ENCODE measurements around the gene MAPRE3. TPM values are rescaled to one million over a fixed set of nuclear protein-coding genes. Genes with fewer than 3 reads are reported as not detected.

Gene MAPRE3
- total and polyA plus RNA-seq, 2 donors (not counting 3 experiments of a cell fraction or from before 2014, with no cell fraction given) = 4.4 to 6.1 TPM

DNA sequence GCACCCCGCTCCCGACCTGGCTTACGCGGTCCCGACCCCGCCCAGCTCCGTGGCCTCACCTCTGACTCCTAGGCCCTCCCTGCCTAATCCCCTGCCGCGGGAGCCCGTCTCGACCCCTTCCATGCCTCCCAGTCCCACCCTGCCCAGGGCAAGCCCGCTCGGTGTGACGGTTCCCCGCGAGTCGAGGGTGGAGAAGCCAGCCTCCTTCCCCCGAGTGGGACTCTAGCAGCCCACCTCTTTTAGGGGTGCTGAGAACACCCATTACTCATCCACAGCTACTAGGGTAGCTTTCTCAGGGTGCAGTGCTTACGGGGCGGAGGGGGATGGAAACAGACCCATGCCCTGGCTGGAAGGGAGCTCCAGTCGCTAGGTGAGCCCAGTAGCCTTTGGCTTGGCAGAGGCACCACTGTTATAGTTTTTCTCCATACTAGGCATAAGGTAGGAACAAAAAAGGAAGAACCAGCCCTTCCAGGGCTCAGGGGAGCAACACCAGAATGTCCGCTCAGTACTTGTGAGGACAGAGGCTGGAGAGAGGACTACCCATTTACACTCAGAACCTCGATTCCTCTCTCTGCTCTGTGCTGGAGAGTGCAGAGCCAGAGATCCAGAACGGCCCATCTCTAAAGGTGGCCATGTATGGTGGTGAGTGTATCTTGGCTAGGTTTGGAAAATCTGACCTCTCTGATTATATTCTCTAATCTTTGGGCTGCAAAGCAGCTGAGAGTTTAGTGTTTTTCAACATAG is 81.6 kb downstream of the MAPRE3 start:
- DNase-seq (ENCODE audit: low read depth, low spot score) (peak; percentile 37), FAIRE-seq (peak; percentile 76)
- peaks cover 12% of the 10 kb centered on the region for H3K4me1 ChIP-seq (ENCODE audit: control insufficient read depth, extremely low read depth, insufficient read depth, low read length)
- no peaks in the 10 kb centered on the region for H3K79me2 ChIP-seq (ENCODE audit: control insufficient read depth, insufficient read depth, low read length)
- BruUV-seq (replicated peaks) = no TSS peak
- H3K4me3 ChIP-seq (replicated peaks in 1 of 3; ENCODE audit: insufficient read depth in 1 of 3, low read depth in 1 of 3, low read length in 3 of 3) = peak overlapping the region; percentile 67 to 93 (median 73)
- no peaks in the 10 kb centered on the region for H3K9me1 ChIP-seq (replicated peaks; ENCODE audit: control insufficient read depth, extremely low read depth, insufficient read depth, low read length)
- dilution Hi-C loops (cut with MboI; ENCODE audit: extremely low pct_ligation_motif_present, low sequenced_read_pairs) = no loop called here
- TF ChIP-seq FOS (IDR thresholded peaks at IDR 0.05; ENCODE audit: borderline replicate concordance, insufficient read depth, low read length) = no peak
- TF ChIP-seq, protein P1, sequence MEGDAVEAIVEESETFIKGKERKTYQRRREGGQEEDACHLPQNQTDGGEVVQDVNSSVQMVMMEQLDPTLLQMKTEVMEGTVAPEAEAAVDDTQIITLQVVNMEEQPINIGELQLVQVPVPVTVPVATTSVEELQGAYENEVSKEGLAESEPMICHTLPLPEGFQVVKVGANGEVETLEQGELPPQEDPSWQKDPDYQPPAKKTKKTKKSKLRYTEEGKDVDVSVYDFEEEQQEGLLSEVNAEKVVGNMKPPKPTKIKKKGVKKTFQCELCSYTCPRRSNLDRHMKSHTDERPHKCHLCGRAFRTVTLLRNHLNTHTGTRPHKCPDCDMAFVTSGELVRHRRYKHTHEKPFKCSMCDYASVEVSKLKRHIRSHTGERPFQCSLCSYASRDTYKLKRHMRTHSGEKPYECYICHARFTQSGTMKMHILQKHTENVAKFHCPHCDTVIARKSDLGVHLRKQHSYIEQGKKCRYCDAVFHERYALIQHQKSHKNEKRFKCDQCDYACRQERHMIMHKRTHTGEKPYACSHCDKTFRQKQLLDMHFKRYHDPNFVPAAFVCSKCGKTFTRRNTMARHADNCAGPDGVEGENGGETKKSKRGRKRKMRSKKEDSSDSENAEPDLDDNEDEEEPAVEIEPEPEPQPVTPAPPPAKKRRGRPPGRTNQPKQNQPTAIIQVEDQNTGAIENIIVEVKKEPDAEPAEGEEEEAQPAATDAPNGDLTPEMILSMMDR (IDR thresholded peaks at IDR 0.05; ENCODE audit: extremely low read depth in 1 of 2, insufficient read depth in 1 of 2, low read depth in 1 of 2, low read length in 2 of 2) = no peak
- no peak for TF ChIP-seq EZH2 (IDR thresholded peaks at IDR 0.05; ENCODE audit: borderline replicate concordance, low read depth, low read length, severe bottlenecking)
- TF ChIP-seq POLR2AphosphoS5 (IDR thresholded peaks at IDR 0.05; ENCODE audit: insufficient read depth, low read depth, low read length) = no peak
- TF ChIP-seq GATA2 (IDR thresholded peaks at IDR 0.05; ENCODE audit: insufficient read depth, insufficient read length, low read depth, low read length) = no peak
- no peak for TF ChIP-seq POLR2A (IDR thresholded peaks at IDR 0.05; ENCODE audit: low read depth, low read length)
- no peak for TF ChIP-seq MYC (IDR thresholded peaks at IDR 0.05; ENCODE audit: low read depth, low read length)
- TF ChIP-seq, protein P2, sequence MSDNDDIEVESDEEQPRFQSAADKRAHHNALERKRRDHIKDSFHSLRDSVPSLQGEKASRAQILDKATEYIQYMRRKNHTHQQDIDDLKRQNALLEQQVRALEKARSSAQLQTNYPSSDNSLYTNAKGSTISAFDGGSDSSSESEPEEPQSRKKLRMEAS (IDR thresholded peaks at IDR 0.05; ENCODE audit: insufficient read depth, insufficient read length) = no peak
- no peak for TF ChIP-seq JUN (IDR thresholded peaks at IDR 0.05; ENCODE audit: borderline replicate concordance, insufficient read depth, insufficient read length, low read depth)
- no peaks in the 10 kb centered on the region for H3K9me3 ChIP-seq (replicated peaks; ENCODE audit: control insufficient read depth, insufficient read depth, low read length)
- H3K27ac ChIP-seq (ENCODE audit: insufficient read depth, low read depth, low read length) = no peak overlapping the region
- ChIA-PET CTCF (interaction anchor here (0.9 to 5.9 kb wide), 9 partner anchors 18 to 206 kb away, joined by 3 to 39 read pairs (median 7); partner anchors contain the start of genes KHK, OST4 and PREB), POLR2A (interaction anchor here (2.2 kb wide), 1 partner anchor 20 kb away, joined by 7 read pairs; the partner anchor contains the start of gene OST4)
- no peaks in the 10 kb centered on the region for H4K20me1 ChIP-seq (replicated peaks; ENCODE audit: control insufficient read depth, extremely low read depth, insufficient read depth, low read length)
- H3K4me2 ChIP-seq (ENCODE audit: insufficient read depth, low read length) = peak overlapping the region; percentile 76
- peak overlapping the region; percentile 93 for H2AFZ ChIP-seq (ENCODE audit: low read depth, low read length)
- intact Hi-C loops (cut with micrococcal nuclease) = loop anchor here (1.0 kb wide), 3 partner anchors 19 to 91 kb away; partner anchors contain the start of genes OST4 and PREB
- peak overlapping the region; percentile 61 for H3K9ac ChIP-seq (replicated peaks; ENCODE audit: extremely low read depth, insufficient read depth, low read length)
- no peaks in the 10 kb centered on the region for H3K27me3 ChIP-seq (ENCODE audit: control insufficient read depth in 2 of 2, insufficient read depth in 2 of 2, low read length in 2 of 2)
- peaks cover 3 to 23% of the 10 kb centered on the region in 2 experiments for H3K36me3 ChIP-seq (ENCODE audit: control insufficient read depth in 2 of 2, extremely low read depth in 1 of 2, insufficient read depth in 2 of 2, low read length in 2 of 2)

Measured in endothelial cell of umbilical vein (primary cell).